A549 (cell line): Measurements from ENCODE around the gene EP400. TPM values are rescaled to one million over a fixed set of nuclear protein-coding genes. Genes with fewer than 3 reads are reported as not detected.

ENCODE experiments used
- ATAC-seq, 2 experiments: fragments of 200-7000 bp in 1 of 2; fragments of >200 bp in 1 of 2; cut with Nextera tagmentation in 1 of 2; cut with Tn5 transposase in 1 of 2; 3 replicates each; pipeline versions ENCODE4 v1.8.0 to v1.9.1; 2018 to 2020; ENCODE audit warnings: mild to moderate bottlenecking in 1 of 2, moderate library complexity in 1 of 2
- CTCF ChIA-PET: fragments of 300-600 bp; sonication (Branson Sonifier 250); formaldehyde crosslinking; extraction: SDS; loops from one replicate; lab custom pipeline; 2021; ENCODE audit warnings: antibody characterized with exemption, inconsistent platforms; lab: Yijun Ruan, JAX
- POLR2A ChIA-PET: fragments of 350-600 bp; formaldehyde crosslinking; extraction: SDS; loops from one replicate; lab custom pipeline; 2021; ENCODE audit warnings: antibody characterized with exemption, inconsistent platforms; lab: Yijun Ruan, JAX
- DNase-seq, 2 experiments: peaks; one replicate each; pipeline versions ENCODE4 v3.0.0 to v3.0.0-alpha.2; 2011 to 2016; ENCODE audit warnings: low read depth in 1 of 2, low spot score in 1 of 2
- FAIRE-seq: peaks from 2 replicates; lab custom pipeline; 2011; peaks lifted over from hg19 to GRCh38; lab: Jason Lieb, UNC
- H3K27ac ChIP-seq, 2 experiments: fragments of >200 bp; sonication (Bioruptor Twin); formaldehyde crosslinking; 3 replicates each; pipeline ENCODE4 v1.5.1; 2016 to 2017
- H3K4me1 ChIP-seq: fragments of >200 bp; sonication (Bioruptor Twin); formaldehyde crosslinking; 3 replicates; pipeline ENCODE4 v1.6.1; 2016
- H3K4me2 ChIP-seq: fragments of >200 bp; sonication (Bioruptor Twin); formaldehyde crosslinking; 3 replicates; pipeline ENCODE4 v1.6.1; 2016
- H3K4me3 ChIP-seq: fragments of >200 bp; sonication (Bioruptor Twin); formaldehyde crosslinking; 3 replicates; pipeline ENCODE4 v1.5.1; 2016
- H3K9me3 ChIP-seq: fragments of >200 bp; sonication (Bioruptor Twin); formaldehyde crosslinking; 3 replicates; pipeline ENCODE4 v1.6.1; 2016
- BHLHE40 ChIP-seq: IDR thresholded peaks from 2 replicates; pipeline ENCODE4 v1.6.1; 2012; ENCODE audit warnings: low read depth, low read length, inconsistent platforms
- CBX2 ChIP-seq: fragments of 200-600 bp; sonication (generic); IDR thresholded peaks from 2 replicates; pipeline ENCODE4 v1.6.1; 2016; ENCODE audit warnings: low read depth, mild to moderate bottlenecking, borderline replicate concordance
- CHD4 ChIP-seq: fragments of 200-600 bp; sonication (generic); IDR thresholded peaks from 2 replicates; pipeline ENCODE4 v1.6.1; 2016; ENCODE audit warnings: antibody characterized with exemption, mild to moderate bottlenecking, borderline replicate concordance
- EHF ChIP-seq: fragments of 250-450 bp; sonication (Bioruptor Pico); IDR thresholded peaks from 2 replicates; pipeline ENCODE4 v1.5.0; 2020; ENCODE audit warnings: mild to moderate bottlenecking
- EP300 ChIP-seq, 2 experiments: fragments of >200 bp; sonication (Bioruptor Twin); formaldehyde crosslinking; IDR thresholded peaks; 2 replicates in 1 of 2; 3 replicates in 1 of 2; pipeline ENCODE4 v1.6.1; 2016 to 2017
- FOXS1 ChIP-seq: fragments of 250-450 bp; sonication (Bioruptor Pico); IDR thresholded peaks from 2 replicates; pipeline ENCODE4 v1.5.0; 2020; ENCODE audit warnings: mild to moderate bottlenecking, moderate library complexity
- HEYL ChIP-seq: fragments of 250-450 bp; sonication (Bioruptor Pico); IDR thresholded peaks from 2 replicates; pipeline ENCODE4 v1.8.0; 2021; ENCODE audit warnings: mild to moderate bottlenecking, moderate library complexity
- HOXA7 ChIP-seq: fragments of 250-450 bp; sonication (Bioruptor Pico); IDR thresholded peaks from 2 replicates; pipeline ENCODE4 v1.5.0; 2020; ENCODE audit warnings: mild to moderate bottlenecking, moderate library complexity
- HOXB5 ChIP-seq: fragments of 250-450 bp; sonication (Bioruptor Pico); IDR thresholded peaks from 2 replicates; pipeline ENCODE4 v1.5.0; 2020; ENCODE audit warnings: mild to moderate bottlenecking, moderate library complexity
- KDM5A ChIP-seq: fragments of 200-600 bp; sonication (generic); IDR thresholded peaks from 2 replicates; pipeline ENCODE4 v1.6.1; 2016; ENCODE audit warnings: antibody characterized with exemption, mild to moderate bottlenecking
- MAFK ChIP-seq: fragments of 450-650 bp; IDR thresholded peaks from 2 replicates; pipeline ENCODE4 v1.6.1; 2014; ENCODE audit not compliant: partially characterized antibody
- MAZ ChIP-seq: fragments of 150-350 bp; IDR thresholded peaks from 2 replicates; pipeline ENCODE4 v1.6.1; 2014; ENCODE audit warnings: antibody characterized with exemption, low read depth, low read length, borderline replicate concordance
- MYC ChIP-seq: IDR thresholded peaks from 2 replicates; pipeline ENCODE4 v1.6.1; 2012; ENCODE audit warnings: mild to moderate bottlenecking, inconsistent platforms, low read length, improper control_type of control experiment, borderline replicate concordance
- NPAS2 ChIP-seq: fragments of 250-450 bp; sonication (Bioruptor Pico); IDR thresholded peaks from 2 replicates; pipeline ENCODE4 v1.8.0; 2022; ENCODE audit warnings: mild to moderate bottlenecking, moderate library complexity, borderline replicate concordance
- PHF8 ChIP-seq: fragments of 200-600 bp; sonication (generic); IDR thresholded peaks from 2 replicates; pipeline ENCODE4 v1.6.1; 2016; ENCODE audit warnings: low read depth, mild to moderate bottlenecking, antibody characterized with exemption, moderate library complexity, borderline replicate concordance
- POLR2AphosphoS2 ChIP-seq: conservative IDR thresholded peaks from 2 replicates; pipeline ENCODE4 v1.6.1; 2012; ENCODE audit warnings: low read length, improper control_type of control experiment, inconsistent platforms
- RARB ChIP-seq: fragments of 250-450 bp; sonication (Bioruptor Pico); IDR thresholded peaks from 2 replicates; pipeline ENCODE4 v1.8.0; 2021; ENCODE audit warnings: mild to moderate bottlenecking, moderate library complexity
- SMC3 ChIP-seq: fragments of >200 bp; sonication (Bioruptor Twin); formaldehyde crosslinking; IDR thresholded peaks from 3 replicates; pipeline ENCODE4 v1.6.1; 2018; ENCODE audit warnings: inconsistent platforms
- SREBF2 ChIP-seq: fragments of 450-650 bp; IDR thresholded peaks from 2 replicates; pipeline ENCODE4 v1.6.1; 2014; ENCODE audit warnings: mild to moderate bottlenecking, moderate library complexity
- TFCP2L1 ChIP-seq: fragments of 250-450 bp; sonication (Bioruptor Pico); IDR thresholded peaks from 2 replicates; pipeline ENCODE4 v1.5.0; 2021; ENCODE audit warnings: mild to moderate bottlenecking
- TP53 ChIP-seq: fragments of 250-450 bp; sonication (Bioruptor Pico); IDR thresholded peaks from 2 replicates; pipeline ENCODE4 v1.5.0; 2021; ENCODE audit warnings: mild to moderate bottlenecking, moderate library complexity
- ZNF302 ChIP-seq: fragments of 250-450 bp; sonication (Bioruptor Pico); IDR thresholded peaks from 2 replicates; pipeline ENCODE4 v1.9.0; 2021; ENCODE audit warnings: inconsistent platforms, mild to moderate bottlenecking, moderate library complexity
- ZSCAN20 ChIP-seq: fragments of 250-450 bp; sonication (Bioruptor Pico); IDR thresholded peaks from 2 replicates; pipeline ENCODE4 v1.8.0; 2022; ENCODE audit warnings: mild to moderate bottlenecking, moderate library complexity
- WGBS: methylation state at CpG from one replicate; pipeline ENCODE4 v1.1.6; 2017; ENCODE audit errors: missing lambda C conversion rate; 5-methylcytosine and 5-hydroxymethylcytosine counted together
- polyA plus RNA-seq, 4 experiments: library from polyadenylated mRNA; depleted of rRNA in 3 of 4; stranded (reverse); fragments of >200 nt; fragmentation: RNase III in 1 of 4; extraction: RNeasy Plus Mini Kit Qiagen cat#74134 plus additional on column Dnase treatment in 1 of 4; gene quantifications; 2 replicates in 3 of 4; 3 replicates in 1 of 4; pipeline ENCODE4 v1.2.3, GENCODE V29; 2011 to 2017
- TF ChIP-seq, protein P1 (sequence below): fragments of 150-350 bp; IDR thresholded peaks from 2 replicates; pipeline ENCODE4 v1.6.1; 2014; ENCODE audit warnings: low read depth, mild to moderate bottlenecking, low read length
- TF ChIP-seq, protein P2 (sequence below): fragments of 250-450 bp; sonication (Bioruptor Pico); IDR thresholded peaks from 2 replicates; pipeline ENCODE4 v1.5.0; 2021; ENCODE audit warnings: mild to moderate bottlenecking, moderate library complexity, borderline replicate concordance
- TF ChIP-seq, protein P3 (sequence below): fragments of >200 bp; sonication (Bioruptor Twin); formaldehyde crosslinking; IDR thresholded peaks from 2 replicates; pipeline ENCODE4 v1.6.1; 2016
- TF ChIP-seq, protein P4 (sequence below): IDR thresholded peaks from 2 replicates; pipeline ENCODE4 v1.6.1; 2012
- TF ChIP-seq, protein P5 (sequence below): IDR thresholded peaks from 2 replicates; pipeline ENCODE4 v1.6.1; 2012; ENCODE audit warnings: low read depth, borderline replicate concordance

EP400 gene
- polyA plus RNA-seq, 2 of the 4 experiments (the other 2 are of a cell fraction): 9.7 to 15.2 TPM

DNA sequence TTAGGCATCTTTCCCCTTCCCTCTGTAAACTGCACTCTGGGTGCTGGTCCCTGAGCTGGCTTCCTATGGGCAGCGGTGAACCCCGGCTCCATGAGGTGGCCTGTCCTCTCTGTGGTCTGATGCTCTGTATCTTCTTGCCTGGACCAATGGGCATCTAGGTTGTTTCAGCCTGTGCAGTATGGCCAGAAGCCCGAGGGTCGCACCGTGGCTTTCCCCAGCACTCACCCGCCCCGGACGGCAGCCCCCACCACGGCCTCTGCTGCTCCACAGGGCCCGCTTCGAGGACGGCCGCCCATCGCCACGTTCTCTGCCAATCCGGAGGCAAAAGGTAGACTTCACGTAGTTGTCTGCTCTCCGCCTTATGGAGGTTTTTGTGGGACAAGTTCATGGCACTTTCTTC lies 70.1 kb downstream of the EP400 start:
- ChIA-PET CTCF (interaction anchor here (0.6 to 2.5 kb wide), 3 partner anchors 8 to 446 kb away, joined by 3 to 8 read pairs (median 4); no protein-coding TSS in a partner anchor), POLR2A (no interaction called here)
- Histone ChIP-seq H3K4me2 (no peak overlapping the region), H3K4me3 (no peak overlapping the region)
- DNase-seq: no peak
- 89% methylated on average over 18 of the region's 18 CpGs for WGBS
- FAIRE-seq: no peak
- ATAC-seq: no peak
- TF ChIP-seq SMC3 (no peak), POLR2AphosphoS2 (no peak), EP300 (IDR thresholded peaks at IDR 0.05) (no peak), PHF8 (no peak), TFCP2L1 (no peak), TP53 (CRISPR knock-in tag) (no peak), RARB (CRISPR knock-in tag) (no peak), MAFK (no peak)
- TF ChIP-seq, all 56 proteins: peak for 0
- Histone ChIP-seq H3K9me3 (no peaks in the 10 kb centered on the region), H3K27ac (no peak overlapping the region), H3K4me1 (no peaks in the 10 kb centered on the region)

DNA sequence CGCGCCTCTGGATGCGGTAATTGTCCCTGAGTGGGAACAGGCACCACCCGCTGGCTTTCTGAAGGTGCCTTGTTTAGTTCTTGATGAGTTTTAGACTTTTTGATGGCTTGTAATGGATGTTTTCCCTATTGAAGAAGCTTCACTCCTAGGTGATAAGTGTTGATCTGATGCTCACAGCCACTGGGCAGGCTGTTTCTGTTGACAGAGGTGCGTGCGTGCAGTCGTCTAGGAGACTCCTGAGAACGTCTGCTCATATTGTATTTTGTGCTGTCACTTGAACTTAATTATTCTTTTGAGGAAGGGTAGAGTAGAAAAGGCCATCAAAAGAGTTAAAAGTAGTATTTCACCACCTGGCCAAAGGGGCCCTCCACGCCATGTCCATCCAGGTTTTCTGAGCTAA lies 70.5 kb downstream of the EP400 start:
- no peak overlapping the region for H3K4me2 ChIP-seq
- FAIRE-seq: no peak
- H3K27ac ChIP-seq: no peak overlapping the region
- ChIA-PET POLR2A (no interaction called here), CTCF (interaction anchor here (0.6 to 2.5 kb wide), 5 partner anchors 8 to 446 kb away, joined by 3 to 8 read pairs (median 4); no protein-coding TSS in a partner anchor)
- TF ChIP-seq ZNF302 (CRISPR knock-in tag): no peak
- TF ChIP-seq, protein P1, sequence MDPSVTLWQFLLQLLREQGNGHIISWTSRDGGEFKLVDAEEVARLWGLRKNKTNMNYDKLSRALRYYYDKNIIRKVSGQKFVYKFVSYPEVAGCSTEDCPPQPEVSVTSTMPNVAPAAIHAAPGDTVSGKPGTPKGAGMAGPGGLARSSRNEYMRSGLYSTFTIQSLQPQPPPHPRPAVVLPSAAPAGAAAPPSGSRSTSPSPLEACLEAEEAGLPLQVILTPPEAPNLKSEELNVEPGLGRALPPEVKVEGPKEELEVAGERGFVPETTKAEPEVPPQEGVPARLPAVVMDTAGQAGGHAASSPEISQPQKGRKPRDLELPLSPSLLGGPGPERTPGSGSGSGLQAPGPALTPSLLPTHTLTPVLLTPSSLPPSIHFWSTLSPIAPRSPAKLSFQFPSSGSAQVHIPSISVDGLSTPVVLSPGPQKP: no peak
- no peak for TF ChIP-seq HOXB5
- TF ChIP-seq EHF (CRISPR knock-in tag): no peak
- no peak for TF ChIP-seq HOXA7 (CRISPR knock-in tag)
- TF ChIP-seq, protein P2, sequence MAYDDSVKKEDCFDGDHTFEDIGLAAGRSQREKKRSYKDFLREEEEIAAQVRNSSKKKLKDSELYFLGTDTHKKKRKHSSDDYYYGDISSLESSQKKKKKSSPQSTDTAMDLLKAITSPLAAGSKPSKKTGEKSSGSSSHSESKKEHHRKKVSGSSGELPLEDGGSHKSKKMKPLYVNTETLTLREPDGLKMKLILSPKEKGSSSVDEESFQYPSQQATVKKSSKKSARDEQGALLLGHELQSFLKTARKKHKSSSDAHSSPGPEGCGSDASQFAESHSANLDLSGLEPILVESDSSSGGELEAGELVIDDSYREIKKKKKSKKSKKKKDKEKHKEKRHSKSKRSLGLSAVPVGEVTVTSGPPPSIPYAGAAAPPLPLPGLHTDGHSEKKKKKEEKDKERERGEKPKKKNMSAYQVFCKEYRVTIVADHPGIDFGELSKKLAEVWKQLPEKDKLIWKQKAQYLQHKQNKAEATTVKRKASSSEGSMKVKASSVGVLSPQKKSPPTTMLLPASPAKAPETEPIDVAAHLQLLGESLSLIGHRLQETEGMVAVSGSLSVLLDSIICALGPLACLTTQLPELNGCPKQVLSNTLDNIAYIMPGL: no peak
- no peak for TF ChIP-seq HEYL (CRISPR knock-in tag)
- no peak for TF ChIP-seq CHD4
- TF ChIP-seq, protein P3, sequence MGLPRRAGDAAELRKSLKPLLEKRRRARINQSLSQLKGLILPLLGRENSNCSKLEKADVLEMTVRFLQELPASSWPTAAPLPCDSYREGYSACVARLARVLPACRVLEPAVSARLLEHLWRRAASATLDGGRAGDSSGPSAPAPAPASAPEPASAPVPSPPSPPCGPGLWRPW: no peak
- TF ChIP-seq MYC: no peak
- TF ChIP-seq SREBF2: no peak
- TF ChIP-seq NPAS2 (CRISPR knock-in tag): no peak
- TF ChIP-seq KDM5A: no peak
- TF ChIP-seq, protein P4, sequence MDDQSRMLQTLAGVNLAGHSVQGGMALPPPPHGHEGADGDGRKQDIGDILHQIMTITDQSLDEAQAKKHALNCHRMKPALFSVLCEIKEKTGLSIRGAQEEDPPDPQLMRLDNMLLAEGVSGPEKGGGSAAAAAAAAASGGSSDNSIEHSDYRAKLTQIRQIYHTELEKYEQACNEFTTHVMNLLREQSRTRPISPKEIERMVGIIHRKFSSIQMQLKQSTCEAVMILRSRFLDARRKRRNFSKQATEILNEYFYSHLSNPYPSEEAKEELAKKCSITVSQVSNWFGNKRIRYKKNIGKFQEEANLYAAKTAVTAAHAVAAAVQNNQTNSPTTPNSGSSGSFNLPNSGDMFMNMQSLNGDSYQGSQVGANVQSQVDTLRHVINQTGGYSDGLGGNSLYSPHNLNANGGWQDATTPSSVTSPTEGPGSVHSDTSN: no peak
- no peak for TF ChIP-seq FOXS1
- no peak for TF ChIP-seq BHLHE40
- TF ChIP-seq, protein P5, sequence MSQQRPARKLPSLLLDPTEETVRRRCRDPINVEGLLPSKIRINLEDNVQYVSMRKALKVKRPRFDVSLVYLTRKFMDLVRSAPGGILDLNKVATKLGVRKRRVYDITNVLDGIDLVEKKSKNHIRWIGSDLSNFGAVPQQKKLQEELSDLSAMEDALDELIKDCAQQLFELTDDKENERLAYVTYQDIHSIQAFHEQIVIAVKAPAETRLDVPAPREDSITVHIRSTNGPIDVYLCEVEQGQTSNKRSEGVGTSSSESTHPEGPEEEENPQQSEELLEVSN: no peak
- TF ChIP-seq ZSCAN20 (CRISPR knock-in tag): no peak
- TF ChIP-seq CBX2: no peak
- TF ChIP-seq MAZ: no peak
- no peak overlapping the region for H3K4me3 ChIP-seq
- 92% methylated on average over 9 of the region's 9 CpGs for WGBS
- H3K4me1 ChIP-seq: no peaks in the 10 kb centered on the region
- no peak for DNase-seq
- H3K9me3 ChIP-seq: no peaks in the 10 kb centered on the region
- no peak for ATAC-seq
